ENCODE measurements around the gene F7.

Gene F7

DNA sequence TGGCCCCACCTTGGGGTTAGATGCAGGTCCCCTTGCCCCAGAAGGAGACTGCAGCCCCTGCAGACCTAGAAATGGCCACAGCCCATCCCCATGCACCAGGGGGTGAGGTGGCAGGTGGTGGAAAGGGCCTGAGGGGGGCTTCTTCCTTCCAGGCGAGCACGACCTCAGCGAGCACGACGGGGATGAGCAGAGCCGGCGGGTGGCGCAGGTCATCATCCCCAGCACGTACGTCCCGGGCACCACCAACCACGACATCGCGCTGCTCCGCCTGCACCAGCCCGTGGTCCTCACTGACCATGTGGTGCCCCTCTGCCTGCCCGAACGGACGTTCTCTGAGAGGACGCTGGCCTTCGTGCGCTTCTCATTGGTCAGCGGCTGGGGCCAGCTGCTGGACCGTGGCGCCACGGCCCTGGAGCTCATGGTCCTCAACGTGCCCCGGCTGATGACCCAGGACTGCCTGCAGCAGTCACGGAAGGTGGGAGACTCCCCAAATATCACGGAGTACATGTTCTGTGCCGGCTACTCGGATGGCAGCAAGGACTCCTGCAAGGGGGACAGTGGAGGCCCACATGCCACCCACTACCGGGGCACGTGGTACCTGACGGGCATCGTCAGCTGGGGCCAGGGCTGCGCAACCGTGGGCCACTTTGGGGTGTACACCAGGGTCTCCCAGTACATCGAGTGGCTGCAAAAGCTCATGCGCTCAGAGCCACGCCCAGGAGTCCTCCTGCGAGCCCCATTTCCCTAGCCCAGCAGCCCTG, 12.8 kb downstream of the F7 start:
- DNase-seq (ENCODE audit: low read depth): no peak

DNA sequence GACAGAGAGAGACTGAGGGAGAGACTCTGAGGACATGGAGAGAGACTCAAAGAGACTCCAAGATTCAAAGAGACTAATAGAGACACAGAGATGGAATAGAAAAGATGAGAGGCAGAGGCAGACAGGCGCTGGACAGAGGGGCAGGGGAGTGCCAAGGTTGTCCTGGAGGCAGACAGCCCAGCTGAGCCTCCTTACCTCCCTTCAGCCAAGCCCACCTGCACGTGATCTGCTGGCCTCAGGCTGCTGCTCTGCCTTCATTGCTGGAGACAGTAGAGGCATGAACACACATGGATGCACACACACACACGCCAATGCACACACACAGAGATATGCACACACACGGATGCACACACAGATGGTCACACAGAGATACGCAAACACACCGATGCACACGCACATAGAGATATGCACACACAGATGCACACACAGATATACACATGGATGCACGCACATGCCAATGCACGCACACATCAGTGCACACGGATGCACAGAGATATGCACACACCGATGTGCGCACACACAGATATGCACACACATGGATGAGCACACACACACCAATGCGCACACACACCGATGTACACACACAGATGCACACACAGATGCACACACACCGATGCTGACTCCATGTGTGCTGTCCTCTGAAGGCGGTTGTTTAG, 13.7 kb downstream of the F7 start:
- DNase-seq (ENCODE audit: low read depth): no peak

DNA sequence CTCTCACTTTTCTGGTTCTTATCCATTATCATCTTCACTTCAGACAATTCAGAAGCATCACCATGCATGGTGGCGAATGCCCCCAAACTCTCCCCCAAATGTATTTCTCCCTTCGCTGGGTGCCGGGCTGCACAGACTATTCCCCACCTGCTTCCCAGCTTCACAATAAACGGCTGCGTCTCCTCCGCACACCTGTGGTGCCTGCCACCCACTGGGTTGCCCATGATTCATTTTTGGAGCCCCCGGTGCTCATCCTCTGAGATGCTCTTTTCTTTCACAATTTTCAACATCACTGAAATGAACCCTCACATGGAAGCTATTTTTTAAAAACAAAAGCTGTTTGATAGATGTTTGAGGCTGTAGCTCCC, 14.2 kb downstream of the F7 start:
- no peak for DNase-seq (ENCODE audit: low read depth)

DNA sequence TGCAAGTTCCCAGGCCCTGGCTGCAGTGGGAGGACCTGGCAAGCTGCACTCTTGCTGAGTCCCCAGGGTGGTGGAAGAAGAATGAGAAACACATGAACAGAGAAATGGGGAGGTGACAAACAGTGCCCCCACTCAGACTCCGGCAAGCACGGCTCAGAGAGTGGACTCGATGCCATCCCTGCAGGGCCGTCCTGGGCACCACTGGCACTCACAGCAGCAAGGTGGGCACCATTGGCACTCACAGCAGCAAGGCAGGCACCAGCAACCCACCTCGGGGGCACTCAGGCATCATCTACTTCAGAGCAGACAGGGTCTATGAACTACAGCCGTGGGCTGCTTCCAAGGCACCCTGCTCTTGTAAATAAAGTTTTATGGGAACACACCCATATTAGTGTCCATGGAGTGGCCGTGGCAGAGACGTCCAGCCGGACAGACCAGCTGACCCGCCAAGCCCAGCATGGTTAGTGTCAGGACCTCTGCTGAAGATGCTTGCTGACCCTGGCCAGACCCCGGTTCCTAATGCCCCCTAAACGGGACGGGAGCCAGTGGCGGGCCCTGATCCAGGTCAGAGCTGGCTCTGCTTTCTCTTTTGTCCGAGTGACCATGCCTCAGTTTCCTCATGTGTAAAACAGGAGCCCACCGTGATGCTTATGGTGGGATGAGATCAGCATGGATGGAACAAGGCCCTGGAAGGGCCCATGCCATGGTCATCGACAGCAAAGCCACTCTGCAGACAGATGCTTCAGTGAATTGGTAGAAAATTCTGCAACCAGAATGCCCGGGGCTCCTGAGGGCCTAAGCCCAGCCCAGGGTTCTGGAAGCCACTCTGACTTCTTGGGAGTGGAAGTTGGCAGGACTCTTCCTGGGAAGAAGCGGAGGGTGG, 14.9 kb downstream of the F7 start:
- no peak for DNase-seq (ENCODE audit: low read depth)

DNA sequence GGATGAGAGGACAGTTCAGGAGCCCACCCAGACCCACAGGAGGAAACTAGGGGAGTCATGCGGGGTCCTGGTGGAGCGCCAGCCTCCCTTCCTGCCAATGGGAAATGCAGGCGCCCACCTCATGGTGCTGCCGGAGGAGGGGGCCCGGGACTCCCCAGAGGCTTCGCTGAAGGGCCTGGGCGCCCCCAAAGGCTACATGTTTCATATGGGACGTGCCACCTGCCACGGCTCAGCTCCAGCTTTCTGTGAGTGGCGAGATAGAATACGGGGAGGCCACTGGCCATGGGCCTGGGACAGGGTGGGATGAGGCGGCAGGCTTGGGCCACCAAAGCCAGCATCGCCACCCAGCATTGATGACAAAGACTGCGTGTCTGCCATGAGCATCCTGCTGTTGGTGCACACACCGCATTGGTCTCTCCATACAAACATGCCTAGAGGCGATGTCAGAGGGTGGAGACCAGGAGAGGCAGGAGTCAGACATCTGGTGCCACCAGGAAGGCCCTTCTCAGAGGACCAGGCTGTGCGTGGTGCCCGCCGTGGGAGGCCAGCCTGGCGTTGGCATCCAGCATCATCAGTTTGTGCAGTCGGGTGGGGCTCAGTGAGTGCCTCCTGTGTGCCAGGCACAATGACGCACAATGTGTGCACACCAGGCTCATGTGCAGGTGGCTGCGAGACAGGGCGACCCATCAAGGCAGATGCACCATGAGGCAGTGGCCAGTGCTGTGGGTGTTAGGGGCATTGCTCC, 15.8 kb downstream of the F7 start:
- DNase-seq (ENCODE audit: low read depth): no peak

DNA sequence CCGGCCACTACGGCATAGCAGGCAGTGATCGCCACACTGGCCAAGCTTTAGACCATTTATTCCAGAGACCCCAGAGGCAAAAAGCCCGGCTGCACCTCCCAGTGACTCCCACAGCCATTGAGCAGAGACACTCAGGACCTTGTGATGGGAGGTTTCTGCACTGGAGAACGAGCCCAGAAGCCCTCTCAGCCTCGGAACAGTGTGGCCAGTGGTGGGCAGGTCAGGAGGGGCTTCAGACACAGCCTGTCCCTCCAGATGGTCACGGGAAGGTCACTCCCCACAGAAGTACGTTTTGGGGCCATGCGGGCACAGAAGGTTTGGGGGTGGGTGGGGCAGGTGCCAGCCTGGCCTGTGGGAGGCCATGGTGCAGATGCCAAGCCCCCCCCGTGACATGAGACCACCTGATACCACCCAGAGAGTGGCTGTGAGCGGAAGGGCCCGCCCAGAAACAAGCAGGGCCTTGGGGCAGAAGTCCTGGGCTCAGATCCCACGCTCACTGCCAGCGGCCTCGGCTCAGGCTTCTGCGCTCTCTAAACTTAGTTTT, 16.4 kb downstream of the F7 start:
- DNase-seq (ENCODE audit: low read depth): no peak

DNA sequence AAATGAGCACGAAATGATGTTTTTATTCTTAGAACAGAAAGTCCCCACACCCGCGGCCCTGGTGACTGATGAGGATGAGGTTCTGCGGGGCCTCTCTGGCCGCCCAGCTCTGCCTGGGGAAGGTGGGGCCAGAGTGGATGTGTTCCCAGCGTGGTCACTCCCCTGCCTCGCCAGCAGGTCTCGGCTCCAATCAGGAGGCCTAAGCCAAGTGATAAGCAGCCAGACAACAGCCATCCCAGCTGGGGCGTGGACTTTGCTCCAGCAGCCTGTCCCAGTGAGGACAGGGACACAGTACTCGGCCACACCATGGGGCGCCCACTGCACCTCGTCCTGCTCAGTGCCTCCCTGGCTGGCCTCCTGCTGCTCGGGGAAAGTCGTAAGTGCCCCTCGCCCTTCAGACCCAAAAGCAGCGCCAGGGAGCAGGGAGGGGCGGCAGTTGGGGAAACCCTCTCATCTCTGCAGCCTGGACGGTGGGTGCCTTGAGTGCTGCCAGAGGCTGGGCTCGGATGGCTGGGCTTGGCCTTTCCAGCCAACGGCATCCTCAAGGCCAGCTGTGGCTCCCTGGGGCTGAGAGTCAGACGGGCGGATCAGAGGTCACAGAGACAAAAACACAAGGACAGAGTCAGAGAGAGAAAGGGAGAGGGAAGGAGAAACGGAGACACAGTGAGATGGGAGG, 17.1 kb downstream of the F7 start, which contains the start of gene F10:
Gene F10, plus strand, starts transcription at position 250 of the 676 bp plus-strand sequence. Its CDS starts 57 bp downstream, at position 307.
- no peak for DNase-seq (ENCODE audit: low read depth)

DNA sequence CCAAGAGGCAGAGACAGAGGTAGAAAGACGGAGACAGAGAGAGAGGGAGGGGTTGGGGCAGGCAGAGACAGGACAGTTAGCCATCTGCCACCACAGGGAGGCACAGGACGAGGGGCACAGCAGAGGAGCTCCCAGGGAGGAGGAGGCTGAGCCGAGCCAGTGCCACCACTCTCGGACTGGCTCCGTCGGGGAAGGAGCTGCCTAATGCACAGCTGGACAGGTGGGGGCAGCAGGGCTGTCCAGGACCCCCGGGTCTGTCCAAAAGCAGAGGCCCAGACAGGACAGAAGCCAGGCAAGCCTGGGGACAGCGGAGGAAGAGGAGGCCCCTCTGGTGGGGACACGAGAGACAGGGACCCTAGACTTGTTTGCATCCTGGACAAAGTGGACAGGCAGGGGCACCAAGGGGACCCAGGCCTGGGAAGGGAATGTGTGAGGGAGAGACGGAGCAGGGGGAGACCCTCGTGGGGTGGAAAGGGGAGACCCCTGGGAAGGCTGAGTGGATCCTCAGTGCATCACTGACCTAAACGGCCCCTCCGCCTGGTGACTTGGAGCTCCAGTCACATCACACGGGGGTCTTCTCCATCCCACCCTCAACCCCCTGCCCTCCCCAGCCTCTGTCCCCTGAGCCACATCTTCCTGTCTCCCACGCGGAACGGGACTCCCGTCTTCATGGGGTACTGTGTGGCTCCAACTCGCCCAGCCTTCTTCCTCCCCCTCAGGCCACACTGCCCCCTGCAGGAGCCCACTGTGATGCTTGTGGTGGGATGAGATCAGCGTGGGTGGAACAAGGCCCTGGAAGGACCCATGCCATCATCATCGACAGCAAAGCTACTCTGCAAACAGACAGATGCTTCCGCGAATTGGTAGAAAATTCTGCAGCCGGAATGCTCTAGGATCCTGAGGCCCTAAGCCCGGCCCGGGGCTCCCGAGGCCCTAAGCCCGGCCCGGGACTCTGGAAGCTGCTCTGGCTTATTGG, 17.9 kb downstream of the F7 start:
- no peak for DNase-seq (ENCODE audit: low read depth)

DNA sequence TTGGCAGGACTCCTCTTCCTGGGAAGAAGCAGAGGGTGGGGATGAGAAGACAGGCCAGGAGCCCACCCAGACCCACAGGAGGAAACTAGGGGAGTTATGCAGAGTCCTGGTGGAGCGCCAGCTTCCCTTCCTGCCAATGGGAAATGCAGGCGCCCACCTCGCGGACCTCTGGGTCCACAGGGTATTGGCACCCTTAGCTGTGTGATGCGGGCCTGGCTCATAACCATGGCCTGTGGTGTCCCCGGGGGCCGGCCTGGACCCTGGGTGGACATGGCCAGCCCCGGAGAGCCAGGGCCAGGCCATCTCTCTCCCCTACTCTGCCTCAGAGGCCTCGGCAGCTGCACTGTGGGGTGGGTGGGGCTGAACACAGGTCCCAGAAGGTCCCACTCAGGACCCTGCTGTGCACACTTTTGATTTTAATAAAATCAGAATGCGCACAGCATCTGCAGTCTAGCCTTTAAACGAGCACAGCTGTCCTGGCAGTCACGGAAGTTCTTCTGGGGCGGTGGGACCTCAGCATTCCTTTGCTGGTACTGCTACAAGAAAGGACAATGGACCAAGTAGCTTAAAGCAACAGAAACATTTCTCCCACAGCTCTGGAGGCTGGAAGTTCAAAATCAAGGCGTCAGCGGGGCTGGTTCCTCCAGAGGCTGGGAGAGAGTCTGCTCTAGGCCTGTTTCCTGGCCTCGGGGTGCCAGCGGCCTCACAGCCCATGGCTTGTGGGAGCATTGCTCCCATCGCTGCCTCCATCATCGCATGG, 18.8 kb downstream of the F7 start:
- DNase-seq (ENCODE audit: low read depth): no peak

DNA sequence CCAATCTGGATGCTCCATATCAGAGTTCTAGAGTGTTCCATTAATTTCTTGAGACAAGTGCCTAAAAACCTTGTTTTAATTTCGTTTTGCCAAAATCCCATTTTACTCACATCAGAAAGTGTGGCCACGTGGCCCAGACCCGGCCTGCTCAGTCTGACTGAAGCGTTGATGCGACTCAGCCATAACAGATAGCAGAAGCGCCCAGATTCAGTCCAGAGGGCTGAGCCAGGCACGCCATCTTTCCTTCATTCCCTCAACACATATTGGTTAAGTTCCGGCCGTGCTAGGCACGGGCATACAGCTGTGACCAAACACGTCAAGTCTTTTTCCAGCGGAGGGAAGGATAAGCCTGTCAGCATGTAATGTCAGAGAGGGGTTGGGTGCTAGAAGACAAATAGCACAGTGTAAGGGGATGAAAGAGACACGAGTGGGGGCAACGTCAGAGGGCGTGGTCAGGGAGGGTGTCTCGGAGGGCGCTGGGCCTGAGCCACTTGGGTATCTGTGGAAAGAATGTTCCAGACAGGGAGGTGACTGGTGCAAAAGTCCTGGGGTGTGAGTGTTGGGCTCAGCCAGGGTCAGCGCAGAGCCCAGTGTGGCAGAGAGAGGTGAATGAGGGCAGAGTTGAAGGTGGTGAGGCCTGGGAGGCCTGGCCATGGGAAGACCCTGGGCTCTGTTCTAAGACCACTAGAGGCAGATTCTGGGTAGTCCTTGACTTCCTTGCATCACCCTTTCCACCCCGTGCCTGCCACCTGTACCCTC, 20.1 kb downstream of the F7 start:
- no peak for DNase-seq (ENCODE audit: low read depth)

DNA sequence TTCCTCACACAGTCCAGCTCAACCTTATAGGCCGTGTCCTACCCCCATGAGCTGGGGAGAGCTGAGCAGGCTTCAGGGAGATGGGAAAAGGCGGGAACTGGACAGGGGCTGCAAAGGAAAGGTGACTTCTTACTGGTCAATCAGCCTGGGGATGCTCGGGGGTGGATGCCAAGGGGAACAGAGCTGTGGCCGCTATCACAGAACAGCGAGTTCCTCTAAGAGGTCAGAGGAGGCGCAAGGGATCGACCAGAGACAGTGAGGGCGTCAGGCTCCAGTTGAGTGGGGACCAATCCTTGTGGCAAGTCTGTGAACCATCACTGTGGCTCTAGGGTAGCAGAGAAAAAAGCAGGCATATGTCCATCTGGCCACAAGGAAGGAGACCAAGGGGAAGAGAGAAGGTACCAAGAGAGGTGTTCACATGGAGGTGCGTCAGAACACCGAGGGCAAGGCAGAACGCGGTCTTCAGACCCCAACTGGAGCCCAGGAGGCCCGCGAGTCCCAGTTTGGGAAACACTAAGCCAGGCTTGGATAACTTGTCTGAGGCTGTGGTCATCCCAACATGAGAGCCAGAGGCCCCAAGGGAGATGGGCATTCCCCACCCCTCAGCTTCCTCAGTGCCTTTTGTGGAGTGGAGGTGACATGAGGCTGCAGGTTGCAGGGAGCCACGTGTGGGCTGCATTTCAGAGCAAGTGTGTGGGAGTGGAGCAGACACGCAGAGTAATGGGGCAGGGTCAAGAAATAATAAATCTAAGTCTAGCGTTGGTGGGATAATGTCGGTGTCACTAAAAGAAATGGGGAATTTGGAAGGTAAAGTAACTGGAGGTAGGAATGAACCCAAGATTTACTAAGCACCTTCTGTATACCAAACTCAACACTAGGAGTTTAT, 20.9 kb downstream of the F7 start:
- no peak for DNase-seq (ENCODE audit: low read depth)

DNA sequence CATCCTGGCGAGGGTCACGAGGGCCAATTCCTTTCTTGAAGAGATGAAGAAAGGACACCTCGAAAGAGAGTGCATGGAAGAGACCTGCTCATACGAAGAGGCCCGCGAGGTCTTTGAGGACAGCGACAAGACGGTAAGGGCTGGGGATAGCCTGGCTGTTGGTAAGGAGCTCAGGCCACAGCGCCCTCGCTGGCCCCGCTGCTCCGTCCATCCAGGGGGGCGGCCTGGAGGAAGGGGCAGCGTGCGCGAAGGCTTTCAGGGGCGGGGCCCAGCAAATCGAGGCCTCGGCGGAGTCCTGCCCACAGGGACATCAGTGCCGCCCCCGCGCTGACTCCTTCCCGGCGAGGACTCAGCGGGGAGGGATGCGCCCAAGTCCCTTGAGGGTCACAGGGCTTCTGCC, 23.9 kb downstream of the F7 start:
- no peak for DNase-seq (ENCODE audit: low read depth)

DNA sequence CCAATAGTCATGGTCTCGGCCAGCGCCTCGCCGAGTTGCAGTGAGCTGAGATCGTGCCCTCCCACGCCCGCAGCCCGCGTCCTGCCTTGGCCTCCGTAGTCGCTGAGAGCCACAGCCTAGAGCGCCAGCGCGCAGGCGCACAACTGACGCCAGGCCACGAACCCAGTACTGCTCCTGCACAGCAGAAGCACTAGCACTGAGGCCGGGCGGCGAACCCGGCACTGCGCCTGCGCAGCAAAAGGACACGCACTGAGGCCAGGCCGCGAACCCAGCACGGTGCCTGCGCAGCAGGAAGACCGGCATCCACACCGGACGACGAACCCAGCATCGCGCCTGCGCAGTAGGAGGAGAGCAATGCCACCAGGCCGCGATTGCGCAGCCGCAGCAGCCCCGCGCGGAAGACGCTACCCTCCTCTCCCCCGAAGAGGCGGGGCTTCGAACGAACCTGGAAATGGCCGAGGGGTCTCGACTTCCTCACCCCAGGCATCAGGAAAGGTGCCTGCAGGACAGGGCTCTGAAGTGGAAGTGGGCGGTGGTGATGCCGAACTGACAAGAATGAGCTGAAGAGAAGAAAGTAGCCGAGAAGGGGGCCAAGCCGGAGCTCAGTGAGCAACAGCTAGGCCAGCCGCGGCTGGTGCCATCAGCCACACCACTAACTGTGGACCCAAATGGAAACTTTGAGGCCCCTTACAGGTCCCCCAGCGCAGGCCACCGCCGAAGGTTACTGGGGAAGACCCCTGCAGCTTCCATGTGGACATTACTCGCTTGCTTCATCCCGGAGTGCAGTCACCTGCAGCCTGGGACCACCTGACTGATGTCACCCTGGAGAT, 24.5 kb downstream of the F7 start:
- no peak for DNase-seq (ENCODE audit: low read depth)

DNA sequence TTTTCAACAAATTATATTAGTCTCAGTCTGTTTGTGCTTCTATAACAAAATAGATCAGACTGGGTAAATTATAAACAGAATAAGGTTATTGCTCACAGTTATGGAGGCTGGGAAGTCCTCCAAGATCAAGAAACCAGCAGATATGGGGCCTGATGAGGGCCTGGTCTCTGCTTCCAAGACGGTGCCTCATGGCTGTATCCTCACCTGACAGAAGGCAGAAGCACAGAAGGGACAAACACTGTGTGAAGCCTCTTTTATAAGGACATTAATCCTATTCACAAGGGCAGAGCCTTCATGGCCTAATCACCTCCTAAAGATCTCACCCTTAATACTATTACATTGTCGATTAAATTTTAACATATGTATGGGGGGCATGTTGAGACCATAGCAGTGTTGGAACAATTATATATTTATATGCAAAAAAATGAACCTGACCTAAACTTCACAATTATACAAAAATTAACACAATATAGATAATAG, 29.7 kb downstream of the F7 start:
- DNase-seq (ENCODE audit: low read depth): no peak

DNA sequence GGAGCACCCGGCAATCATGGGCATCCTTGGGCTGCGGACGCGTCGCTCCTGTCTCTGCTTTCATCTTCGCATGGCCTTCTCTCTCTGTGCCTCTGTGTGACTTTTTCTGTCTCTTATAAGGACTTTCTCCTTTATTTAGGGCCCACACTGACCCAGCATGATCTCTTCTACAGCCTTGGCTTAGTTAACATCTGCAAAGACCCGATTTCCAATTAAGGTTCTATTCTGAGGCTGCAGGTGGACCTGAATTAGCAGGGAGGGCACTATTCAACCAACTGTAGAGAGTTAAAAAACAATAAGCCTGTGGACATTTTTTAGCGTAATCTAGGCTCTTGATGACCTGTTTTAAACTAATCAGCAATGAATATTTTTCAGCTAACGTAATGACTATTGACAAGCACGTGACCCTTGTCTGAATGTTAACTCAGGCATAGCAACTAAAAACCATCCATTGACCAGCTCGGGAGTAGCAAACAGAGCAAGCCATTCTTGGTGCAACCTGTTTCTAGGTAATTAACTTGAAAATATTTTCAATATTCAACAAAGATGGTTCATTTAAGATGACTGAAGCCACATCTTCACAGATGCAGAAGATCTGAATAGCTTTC, 32.2 kb downstream of the F7 start:
- no peak for DNase-seq (ENCODE audit: low read depth)

Measured in activated T-helper 1 cell treated with Interleukin-2 at 50 U/mL for 16 hours (primary cell).